CD14-positive monocyte (primary cell): Measurements from ENCODE around the gene KAT6B. TPM values are rescaled to one million over a fixed set of nuclear protein-coding genes. Genes with fewer than 3 reads are reported as not detected.
"Not testable (repeated sequence)": the region's sequence is repeated elsewhere in the genome, so short reads cannot be mapped to it uniquely, and the experiment has no call there.

Experiments used
- DNase-seq, 3 donors: peaks; one replicate each; pipeline ENCODE4 v3.0.0-alpha.2; 2011 to 2022
- H2AFZ ChIP-seq: 2 replicates; pipeline ENCODE4 v1.6.0; 2012; ENCODE audit warnings: mild to moderate bottlenecking, low read depth, low read length, inconsistent platforms; ENCODE audit not compliant: insufficient read depth, poor library complexity, severe bottlenecking
- H3K27ac ChIP-seq, 2 donors: 1 replicate in 1 of 2; 2 replicates in 1 of 2; pipeline ENCODE4 v1.5.1; 2012 to 2013; ENCODE audit warnings: low read length in 2 of 2, control low read depth in 1 of 2, inconsistent platforms in 1 of 2, low read depth in 1 of 2, mild to moderate bottlenecking in 1 of 2
- H3K27me3 ChIP-seq, 2 donors: one replicate each; pipeline versions ENCODE4 v1.6.0 to v1.6.1; 2011 to 2013; ENCODE audit warnings: low read length in 2 of 2; ENCODE audit not compliant: control insufficient read depth in 2 of 2, insufficient read depth in 2 of 2
- H3K36me3 ChIP-seq, 2 donors: replicated peaks in 1 of 2; 1 replicate in 1 of 2; 2 replicates in 1 of 2; pipeline versions ENCODE4 v1.5.1 to v1.6.1; 2012 to 2013; ENCODE audit warnings: low read length in 2 of 2, control low read depth in 1 of 2, inconsistent platforms in 1 of 2, mild to moderate bottlenecking in 1 of 2; ENCODE audit not compliant: insufficient read depth in 2 of 2, control insufficient read depth in 1 of 2
- H3K4me1 ChIP-seq, 2 donors: 1 replicate in 1 of 2; 2 replicates in 1 of 2; pipeline versions ENCODE4 v1.5.1 to v1.6.1; 2012 to 2013; ENCODE audit warnings: low read length in 2 of 2, control low read depth in 1 of 2, inconsistent platforms in 1 of 2, mild to moderate bottlenecking in 1 of 2, moderate library complexity in 1 of 2; ENCODE audit not compliant: insufficient read depth in 2 of 2, control insufficient read depth in 1 of 2
- H3K4me2 ChIP-seq: replicated peaks from 2 replicates; pipeline ENCODE3; 2012; ENCODE audit warnings: low read length, moderate library complexity, mild to moderate bottlenecking; ENCODE audit not compliant: poor library complexity, severe bottlenecking; ENCODE audit errors: extremely low read depth
- H3K4me3 ChIP-seq, 3 experiments: fragments of 200-600 bp in 1 of 3; sonication (generic) in 1 of 3; replicated peaks in 1 of 3; 1 replicate in 2 of 3; 2 replicates in 1 of 3; pipeline ENCODE4 v1.5.1; 2011 to 2013; ENCODE audit warnings: low read length in 3 of 3, mild to moderate bottlenecking in 3 of 3, control low read depth in 2 of 3, low read depth in 2 of 3, inconsistent platforms in 1 of 3, moderate library complexity in 1 of 3
- H3K79me2 ChIP-seq: 2 replicates; pipeline ENCODE4 v1.6.0; 2012; ENCODE audit warnings: mild to moderate bottlenecking, control low read depth, inconsistent platforms, low read length, moderate library complexity; ENCODE audit not compliant: insufficient read depth
- H3K9ac ChIP-seq: 2 replicates; pipeline ENCODE4 v1.6.0; 2017; ENCODE audit warnings: low read length, mild to moderate bottlenecking; ENCODE audit not compliant: insufficient read depth, poor library complexity, severe bottlenecking
- H3K9me3 ChIP-seq, 2 donors: replicated peaks in 1 of 2; 1 replicate in 1 of 2; 2 replicates in 1 of 2; pipeline versions ENCODE4 v1.5.1 to v1.6.1; 2012 to 2013; ENCODE audit warnings: low read length in 2 of 2, control low read depth in 1 of 2; ENCODE audit not compliant: control insufficient read depth in 1 of 2, insufficient read depth in 1 of 2
- H4K20me1 ChIP-seq: 2 replicates; pipeline ENCODE4 v1.6.0; 2012; ENCODE audit warnings: mild to moderate bottlenecking, low read length, control low read depth, moderate library complexity; ENCODE audit not compliant: insufficient read depth
- H3K27ac Mint-ChIP-seq, 7 donors: one replicate each; pipeline ENCODE4 v1.8.0; 2020; ENCODE audit warnings: mild to moderate bottlenecking in 7 of 7, mixed read lengths in 7 of 7, moderate library complexity in 6 of 7, inconsistent platforms in 2 of 7
- H3K27me3 Mint-ChIP-seq, 3 donors: one replicate each; pipeline ENCODE4 v1.8.0; 2021 to 2022; ENCODE audit warnings: low read depth in 3 of 3, mild to moderate bottlenecking in 3 of 3, mixed read lengths in 3 of 3, moderate library complexity in 3 of 3, inconsistent platforms in 1 of 3
- H3K36me3 Mint-ChIP-seq, 2 donors: one replicate each; pipeline ENCODE4 v1.8.0; 2020; ENCODE audit warnings: mixed read lengths in 2 of 2, inconsistent platforms in 1 of 2, mild to moderate bottlenecking in 1 of 2
- H3K4me1 Mint-ChIP-seq: one replicate; pipeline ENCODE4 v1.8.0; 2020; ENCODE audit warnings: mild to moderate bottlenecking, mixed read lengths
- H3K4me3 Mint-ChIP-seq, 2 donors: one replicate each; pipeline ENCODE4 v1.8.0; 2020; ENCODE audit warnings: mild to moderate bottlenecking in 2 of 2, mixed read lengths in 2 of 2, moderate library complexity in 1 of 2
- H3K9me3 Mint-ChIP-seq, 7 donors: one replicate each; pipeline ENCODE4 v1.8.0; 2020 to 2022; ENCODE audit warnings: mixed read lengths in 7 of 7, mild to moderate bottlenecking in 6 of 7, moderate library complexity in 6 of 7, inconsistent platforms in 2 of 7
- CTCF ChIP-seq: fragments of 200-600 bp; IDR thresholded peaks from one replicate; pipeline ENCODE4 v1.8.0; 2022; ENCODE audit warnings: antibody characterized with exemption, mild to moderate bottlenecking
- WGBS: methylation state at CpG from one replicate; pipeline ENCODE4 v1.1.5; 2013; ENCODE audit warnings: missing lambda C conversion rate; ENCODE audit not compliant: insufficient coverage; 5-methylcytosine and 5-hydroxymethylcytosine counted together
- intact Hi-C, 2 donors: fragments of 100-400 bp; cut with micrococcal nuclease; formaldehyde crosslinking; loops; one replicate each; pipeline versions ENCODE4 v1.15.0 to v1.15.1; 2023
- polyA minus RNA-seq: library from RNA; depleted of rRNA, polyadenylated mRNA; stranded (reverse); fragments of >200 nt; gene quantifications from 2 replicates; pipeline ENCODE4 v1.2.3, GENCODE V29; 2012
- polyA plus RNA-seq, 3 donors: library from polyadenylated mRNA; depleted of rRNA in 1 of 3; unstranded in 2 of 3; stranded (reverse) in 1 of 3; fragments of 300-500 nt in 2 of 3; fragments of >200 nt in 1 of 3; fragmentation: Illumina TruSeq in 2 of 3; gene quantifications; 1 replicate in 2 of 3; 2 replicates in 1 of 3; pipeline ENCODE4 v1.2.3, GENCODE V29; 2012 to 2021
- total RNA-seq, 12 experiments: library from RNA in 1 of 12; stranded (reverse) in 1 of 12; fragments of 120-200 nt in 1 of 12; gene quantifications; one replicate each; pipeline ENCODE4 v1.2.4 and lab custom pipeline; 2013 to 2026; ENCODE audit warnings: mixed read lengths in 6 of 12, inconsistent platforms in 1 of 12

The KAT6B gene
- 17.7 TPM for total RNA-seq (2013)
- polyA plus RNA-seq (1 to 10 TPM; 3.3 to 6.4 (median 6.2) TPM), polyA minus RNA-seq (14.7 and 21.9 TPM in 2 replicates), total RNA-seq (lab: John Stamatoyannopoulos, UW) (26.5 to 124 (median 78.3) reads per million in 11 experiments)

- no peaks in the 10 kb centered on the region for H3K27me3 ChIP-seq
- Mint-ChIP-seq H3K4me3 (peak within 1 kb of the TSS; percentile 88 to 93), H3K4me1 (peaks cover 49% of the 10 kb centered on the region), H3K27me3 (peaks cover 0 to 4% (median 0%) of the 10 kb centered on the region in 3 donors), H3K36me3 (peaks cover 0 to 5% of the 10 kb centered on the region in 2 donors), H3K27ac (peak within 1 kb of the TSS; percentile 94 to 99 (median 98)), H3K9me3 (no peaks in the 10 kb centered on the region)
- WGBS, result 0% methylated on average over 22 of the region's 67 CpGs
- H4K20me1 ChIP-seq, result no peaks in the 10 kb centered on the region
- H2AFZ ChIP-seq, result peak within 1 kb of the TSS; percentile 96
- peak within 1 kb of the TSS; percentile 79 to 90 for H3K27ac ChIP-seq
- H3K4me2 ChIP-seq, result peak within 1 kb of the TSS; percentile 99
- no peaks in the 10 kb centered on the region for H3K36me3 ChIP-seq
- peak; percentile 100 for DNase-seq
- no peaks in the 10 kb centered on the region for H3K9me3 ChIP-seq
- H3K4me1 ChIP-seq, result peaks cover 27 to 47% of the 10 kb centered on the region in 2 donors
- peak within 1 kb of the TSS; percentile 77 to 95 (median 88) for H3K4me3 ChIP-seq
- H3K9ac ChIP-seq, result peak within 1 kb of the TSS; percentile 84
- intact Hi-C loops, result loop anchor here (10.0 kb wide), 4 partner anchors 68 to 672 kb away; partner anchors contain the start of genes ADK (in 2 of the 2), AP3M1 (in 2 of the 2), COMTD1 (in 1 of the 2) and SAMD8 (in 1 of the 2)
- H3K79me2 ChIP-seq, result peaks cover 41% of the 10 kb centered on the region
- no peak for TF ChIP-seq CTCF
These were observed at the start of gene KAT6B for GRCh38 chr10:74826142-74827044. Gene KAT6B (plus strand): TSS chr10:74826600. CDS start chr10:74842858, 16,258 bp downstream.

GRCh38 chr10:74778436-74779094 lies 47.8 kb upstream of the KAT6B start:
- Histone ChIP-seq H3K9ac (no peak overlapping the region), H3K27ac (no peak overlapping the region), H3K4me3 (no peak overlapping the region), H3K27me3 (no peaks in the 10 kb centered on the region), H3K79me2 (no peaks in the 10 kb centered on the region), H2AFZ (no peak overlapping the region), H3K4me1 (no peaks in the 10 kb centered on the region), H3K36me3 (no peaks in the 10 kb centered on the region), H4K20me1 (no peaks in the 10 kb centered on the region), H3K9me3 (peaks cover 0 to 10% of the 10 kb centered on the region in 2 donors), H3K4me2 (no peak overlapping the region)
- no peak for DNase-seq
- intact Hi-C loops, result no loop called here
- H3K9me3 Mint-ChIP-seq, result peaks cover 6 to 21% (median 12%) of the 10 kb centered on the region in 7 donors
- H3K27ac Mint-ChIP-seq, result no peak overlapping the region
- no peaks in the 10 kb centered on the region for H3K27me3 Mint-ChIP-seq
- H3K4me1 Mint-ChIP-seq, result peaks cover 9% of the 10 kb centered on the region
- H3K36me3 Mint-ChIP-seq, result no peaks in the 10 kb centered on the region
- no peak for TF ChIP-seq CTCF
- no peak overlapping the region for H3K4me3 Mint-ChIP-seq
- WGBS, result 96% methylated on average over 8 of the region's 12 CpGs

GRCh38 chr10:74781870-74782269 lies 44.5 kb upstream of the KAT6B start:
- H3K4me3 Mint-ChIP-seq, H3K9me3 ChIP-seq, H4K20me1 ChIP-seq, H3K27me3 Mint-ChIP-seq, DNase-seq, H3K27ac ChIP-seq, H3K36me3 ChIP-seq, H2AFZ ChIP-seq, intact Hi-C loops, H3K4me1 ChIP-seq, H3K4me1 Mint-ChIP-seq, H3K36me3 Mint-ChIP-seq, H3K79me2 ChIP-seq, H3K9me3 Mint-ChIP-seq, H3K9ac ChIP-seq, H3K4me3 ChIP-seq, H3K27me3 ChIP-seq, H3K4me2 ChIP-seq, H3K27ac Mint-ChIP-seq: not testable (repeated sequence)
- WGBS, result no CpG with 5 or more reads among the region's 4 CpGs
